Inflammatory macrophage treated with lipopolysaccharide for 4 hours (primary cell): ENCODE results near the gene MID2.
"Not testable (repeated sequence)": the region's sequence is repeated elsewhere in the genome, so short reads cannot be mapped to it uniquely, and the experiment has no call there.

ENCODE experiments used
- DNase-seq: peaks from one replicate; pipeline ENCODE4 v3.0.0-alpha.2; 2020

MID2 gene

DNA sequence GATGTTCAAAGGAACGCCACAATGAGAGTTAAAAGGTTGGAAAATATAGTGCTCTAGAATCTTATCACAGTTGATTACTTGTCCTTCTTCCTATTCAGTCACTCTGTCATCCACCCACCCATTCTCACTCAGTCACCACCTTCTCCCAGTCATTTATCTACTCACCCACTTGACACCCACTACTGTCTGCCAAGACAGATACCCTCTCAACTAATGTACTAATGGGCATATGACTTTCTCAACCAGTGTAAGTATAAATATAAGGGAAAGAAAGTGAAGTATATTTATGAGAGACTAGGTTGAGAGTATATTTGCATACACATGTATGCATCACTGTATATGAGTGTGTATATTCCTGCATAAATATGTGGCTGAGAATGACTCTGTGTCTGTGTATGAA, 20.0 kb downstream of the MID2 start:
- DNase-seq: peak; percentile 28

GRCh38 chrX:107848591-107848990, 22.9 kb downstream of the MID2 start:
- DNase-seq: no peak

GRCh38 chrX:107849747-107850421, 24.2 kb downstream of the MID2 start:
- DNase-seq: peak; percentile 13

DNA sequence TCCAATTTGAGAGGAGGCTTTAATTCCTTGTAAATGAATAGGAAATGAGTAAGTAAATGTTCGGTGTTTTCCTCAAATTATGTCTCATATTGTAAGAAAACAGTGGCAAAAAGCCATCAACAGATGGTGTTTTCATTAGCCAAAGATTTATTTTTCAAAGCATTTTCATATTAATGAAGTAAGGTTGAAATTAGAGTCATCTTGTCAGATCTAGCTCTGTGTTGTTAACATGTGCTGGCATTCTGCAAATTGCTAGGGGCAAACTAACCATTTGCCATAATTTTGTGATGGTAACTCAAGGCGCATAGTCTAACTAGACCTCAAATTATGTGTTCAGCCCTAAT, 24.7 kb downstream of the MID2 start:
- DNase-seq: no peak

GRCh38 chrX:107851215-107851614, 25.5 kb downstream of the MID2 start:
- DNase-seq: no peak

DNA sequence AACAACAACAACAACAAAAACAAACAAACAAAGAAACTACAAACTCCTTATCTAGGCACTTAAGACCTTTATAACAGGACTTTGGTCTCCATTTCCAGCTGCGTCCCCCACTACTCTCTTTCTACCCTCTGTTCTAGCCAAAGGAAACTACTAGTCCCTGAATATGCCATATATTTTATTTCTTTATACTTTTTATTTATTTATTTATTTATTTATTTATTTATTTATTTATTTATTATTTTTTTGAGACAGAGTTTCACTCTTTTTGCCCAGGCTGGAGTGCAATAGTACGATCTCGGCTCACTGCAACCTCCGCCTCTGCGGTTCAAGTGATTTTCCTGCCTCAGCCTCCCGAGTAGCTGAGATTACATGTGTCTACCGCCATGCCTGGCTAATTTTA, 26.0 kb downstream of the MID2 start:
- DNase-seq: not testable (repeated sequence)

DNA sequence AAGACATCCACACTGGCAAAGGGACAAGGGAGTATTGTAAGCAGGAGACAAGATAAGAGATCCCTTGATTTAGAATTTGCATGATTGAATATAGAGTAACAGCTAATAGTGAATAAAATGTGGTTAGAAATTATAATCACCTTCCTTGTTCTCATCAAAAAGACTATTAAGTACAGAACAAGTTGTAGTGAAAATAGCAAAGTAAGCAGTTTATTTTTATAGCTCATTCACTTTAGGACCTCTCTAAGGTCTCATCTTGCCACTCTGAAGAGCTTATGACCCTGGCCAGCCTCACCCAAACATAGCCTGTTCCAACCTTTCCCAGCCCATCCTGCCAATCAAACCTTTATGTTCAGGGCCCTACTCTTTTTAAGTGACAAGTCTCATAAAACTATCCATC, 30.6 kb downstream of the MID2 start:
- no peak for DNase-seq

DNA sequence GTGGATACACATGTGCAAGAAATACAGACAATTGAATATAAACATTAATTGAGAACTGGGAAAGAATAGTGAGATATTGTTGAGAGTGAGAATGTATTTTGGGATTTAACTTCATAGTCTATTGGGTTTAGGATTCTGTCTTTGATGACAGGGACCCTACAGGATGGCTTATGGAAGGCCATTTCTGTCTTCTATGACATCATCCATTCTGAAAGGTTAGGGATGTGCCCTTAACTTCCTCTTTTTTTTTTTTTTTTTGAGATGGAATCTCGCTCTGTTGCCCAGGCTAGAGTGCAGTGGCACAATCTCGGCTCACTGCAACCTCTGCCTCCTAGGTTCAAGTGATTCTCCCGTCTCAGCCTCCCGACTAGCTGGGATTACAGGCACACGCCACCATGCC, 31.4 kb downstream of the MID2 start:
- DNase-seq: not testable (repeated sequence)

- no peak for DNase-seq
Measured at GRCh38 chrX:107857837-107858236, 32.2 kb downstream of the MID2 start.

GRCh38 chrX:107861056-107861455, 35.4 kb downstream of the MID2 start:
- no peak for DNase-seq

GRCh38 chrX:107871136-107871535, 45.5 kb downstream of the MID2 start:
- DNase-seq: no peak

GRCh38 chrX:107878106-107878505, 52.4 kb downstream of the MID2 start:
- DNase-seq: no peak

- no peak for DNase-seq
Measured at GRCh38 chrX:107880054-107880610, 54.5 kb downstream of the MID2 start.

DNA sequence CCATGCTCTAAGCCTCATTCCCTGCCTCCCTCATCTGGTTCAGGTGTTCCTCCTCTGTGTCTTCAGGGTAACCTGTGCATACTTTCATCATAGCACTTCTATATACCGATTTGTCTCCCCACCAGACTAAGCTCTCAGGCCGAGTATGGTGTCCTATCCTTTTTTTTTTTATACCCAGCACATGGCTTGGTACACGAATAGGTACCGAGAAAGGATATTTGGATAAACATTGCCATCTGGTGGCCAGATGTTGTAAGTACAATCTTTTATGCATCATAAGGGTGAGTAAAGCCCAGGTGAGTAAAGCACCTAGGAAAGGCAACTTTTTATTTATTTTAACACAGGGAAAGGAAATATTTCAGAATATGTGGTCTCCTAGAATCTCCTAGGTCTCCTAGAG, 68.4 kb downstream of the MID2 start:
- peak; percentile 31 for DNase-seq

- DNase-seq: no peak
Measured at GRCh38 chrX:107902721-107903120, 77.1 kb downstream of the MID2 start.

DNA sequence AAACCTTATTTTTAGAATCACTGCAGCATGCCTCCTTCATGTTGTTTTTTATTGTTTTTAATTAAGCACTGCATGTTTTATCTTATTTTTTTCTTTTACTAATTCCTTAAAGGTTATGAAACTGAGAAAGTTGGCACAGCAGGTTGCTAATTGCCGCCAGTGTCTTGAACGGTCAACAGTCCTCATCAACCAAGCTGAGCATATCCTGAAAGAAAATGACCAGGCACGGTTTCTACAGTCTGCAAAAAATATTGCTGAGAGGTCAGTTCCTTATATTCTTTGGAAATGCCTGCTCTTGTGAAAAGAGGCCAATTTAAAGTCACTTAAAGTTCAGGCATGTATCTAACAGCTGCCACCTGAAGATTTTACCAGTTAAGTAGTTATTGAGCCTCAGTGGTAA, 79.7 kb downstream of the MID2 start:
- DNase-seq: no peak

- no peak for DNase-seq
Measured at GRCh38 chrX:107924136-107924746, 98.6 kb downstream of the MID2 start.

GRCh38 chrX:107934262-107934661, 108.6 kb downstream of the MID2 start:
- no peak for DNase-seq

- DNase-seq: no peak
Measured at GRCh38 chrX:107935200-107935599, 109.5 kb downstream of the MID2 start.

DNA sequence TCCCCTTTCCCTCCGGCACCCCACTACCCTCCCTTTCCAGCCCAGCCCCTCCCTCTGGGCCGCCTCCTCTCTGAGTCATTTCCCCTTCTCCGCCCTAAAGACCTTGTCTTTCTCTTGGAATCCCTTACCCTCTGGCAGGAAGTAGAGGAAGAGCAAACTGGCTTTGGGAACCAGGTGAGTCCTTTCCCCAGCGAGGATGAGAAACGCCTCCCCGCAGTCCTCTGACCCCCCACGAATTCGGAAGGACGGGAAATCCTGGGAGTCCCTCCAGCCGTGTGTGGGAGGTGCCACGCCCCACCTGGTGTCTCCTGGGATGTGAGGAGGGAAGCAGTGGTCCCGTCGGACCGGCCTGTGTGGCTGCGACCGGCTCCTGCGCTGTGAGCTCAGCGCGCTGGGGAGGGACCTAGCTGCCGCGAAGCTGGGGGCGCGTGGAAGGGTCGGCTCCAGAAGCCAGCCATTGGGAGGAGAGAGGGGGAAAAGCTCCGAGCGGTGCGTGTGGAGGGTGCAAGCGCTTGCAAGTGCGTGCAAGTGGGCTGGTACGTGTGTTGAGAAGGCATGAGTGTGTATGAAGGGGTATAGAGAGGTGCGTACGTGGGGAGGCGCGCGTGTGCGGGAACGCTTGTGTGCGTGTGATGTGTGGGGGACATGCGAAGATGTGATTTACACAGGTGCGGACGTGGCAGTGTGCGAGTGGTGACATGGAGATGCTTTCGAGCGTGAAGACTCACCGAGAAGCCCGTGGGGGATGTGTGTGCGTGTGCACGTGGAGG, 110.2 kb downstream of the MID2 start:
- no peak for DNase-seq

- no peak for DNase-seq
Measured at GRCh38 chrX:107936434-107936730, 110.7 kb downstream of the MID2 start.

GRCh38 chrX:107940095-107940494, 114.4 kb downstream of the MID2 start:
- no peak for DNase-seq

- not testable (repeated sequence) for DNase-seq
Measured at GRCh38 chrX:107955337-107955736, 129.7 kb downstream of the MID2 start.

- DNase-seq: no peak
Measured at GRCh38 chrX:107968623-107969022, 143.0 kb downstream of the MID2 start.
